ENCODE measurements around the gene DTHD1.

The DTHD1 gene

GRCh38 chr4:36281384-36282106, at the start of gene DTHD1:
TSS of gene DTHD1 (plus strand) at chr4:36281616. CDS start at chr4:36281759, 143 bp downstream.
- DNase-seq, result no peak

GRCh38 chr4:36233567-36234266, 47.7 kb upstream of the DTHD1 start:
- DNase-seq, result no peak

GRCh38 chr4:36235306-36235705, 46.1 kb upstream of the DTHD1 start:
- DNase-seq, result no peak

DNA sequence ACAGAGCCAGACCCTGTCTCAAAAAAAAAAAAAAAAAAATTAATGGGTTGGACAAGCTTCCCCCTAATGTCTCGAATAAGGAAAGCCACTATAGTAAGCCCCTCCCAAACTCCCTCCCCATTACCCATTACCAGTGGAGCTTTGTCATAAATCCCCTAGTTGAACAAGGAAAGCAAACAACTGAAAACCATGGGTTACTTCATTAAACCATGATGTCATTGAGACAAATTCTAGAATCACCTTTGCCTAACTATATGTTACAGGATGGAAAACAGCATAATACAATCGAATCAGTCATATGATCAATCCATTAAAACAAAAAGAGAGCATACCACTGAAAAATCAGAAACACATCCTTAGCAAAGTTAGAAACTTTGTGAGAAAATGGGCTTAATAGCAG, 45.3 kb upstream of the DTHD1 start:
- DNase-seq, result no peak

- DNase-seq, result no peak
These were observed 43.8 kb upstream of the DTHD1 start for GRCh38 chr4:36237366-36238313.

DNA sequence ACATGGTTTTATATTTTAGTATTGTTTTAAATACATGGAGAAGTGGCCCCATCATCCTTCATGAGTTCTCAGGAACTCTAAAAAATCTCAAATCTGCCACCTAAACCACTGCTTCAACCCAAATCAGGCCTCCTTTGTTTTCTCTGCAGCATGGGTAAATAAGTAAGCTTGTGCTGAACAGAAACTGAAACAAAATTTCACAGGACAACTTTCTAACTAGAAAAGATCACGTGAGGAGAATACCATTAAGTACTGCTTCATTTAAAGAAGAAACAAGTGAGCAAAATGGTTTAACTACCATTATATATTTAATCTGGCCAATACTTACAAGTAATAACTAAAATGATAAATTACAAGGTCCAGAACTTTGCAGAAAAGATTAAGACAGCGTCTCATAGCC, 39.6 kb upstream of the DTHD1 start:
- no peak for DNase-seq

GRCh38 chr4:36242629-36243354, 38.6 kb upstream of the DTHD1 start:
- DNase-seq, result no peak

DNA sequence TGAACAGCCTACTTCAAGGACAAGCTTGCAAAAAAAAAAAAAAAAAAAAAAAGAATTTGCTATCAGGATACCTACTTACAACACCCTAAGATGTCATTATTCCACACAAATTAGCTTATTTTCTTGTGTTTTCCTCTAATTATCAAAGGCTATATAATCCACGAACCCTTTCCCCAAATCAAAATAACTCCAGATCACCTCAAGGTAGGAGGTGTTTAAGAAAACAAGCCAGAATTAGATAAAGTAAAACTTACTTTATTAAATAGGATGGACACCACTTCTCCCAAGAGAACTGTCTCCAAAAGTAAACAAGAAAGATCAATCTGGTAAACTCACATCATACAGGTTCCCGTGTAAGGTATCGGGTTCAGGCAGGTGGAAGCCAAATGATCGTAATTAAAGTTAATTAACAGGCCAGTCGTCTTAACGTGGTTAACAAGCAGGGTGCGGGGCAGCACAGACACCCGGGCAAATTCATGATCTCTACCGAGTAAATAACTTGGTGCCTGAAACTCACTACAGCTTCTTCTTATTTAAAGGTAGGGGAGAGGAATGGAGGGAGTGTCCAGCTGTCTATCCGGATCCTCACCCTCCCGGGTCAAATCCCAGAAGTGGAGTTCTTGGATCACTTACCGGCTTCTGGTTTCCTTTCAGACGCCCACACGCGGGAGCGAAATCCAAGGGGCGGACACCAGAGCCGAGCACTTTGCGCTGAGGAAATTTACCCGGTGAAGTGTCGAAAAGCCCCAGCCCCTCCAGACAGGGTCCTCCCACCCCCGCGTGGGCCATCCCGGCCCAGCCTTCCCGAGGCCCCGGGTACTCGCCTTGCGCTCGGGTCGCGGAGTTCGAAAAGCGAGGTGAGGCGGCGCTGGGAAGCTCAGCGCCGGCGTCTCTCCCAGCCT, 37.8 kb upstream of the DTHD1 start:
- peak; percentile 50 to 55 for DNase-seq

- DNase-seq, result peak; percentile 53 to 63
These were observed 36.9 kb upstream of the DTHD1 start, which contains the start of gene ARAP2 for GRCh38 chr4:36244257-36245082. TSS of gene ARAP2 (minus strand) at chr4:36244514. CDS start at chr4:36229486, 15,028 bp downstream.

DNA sequence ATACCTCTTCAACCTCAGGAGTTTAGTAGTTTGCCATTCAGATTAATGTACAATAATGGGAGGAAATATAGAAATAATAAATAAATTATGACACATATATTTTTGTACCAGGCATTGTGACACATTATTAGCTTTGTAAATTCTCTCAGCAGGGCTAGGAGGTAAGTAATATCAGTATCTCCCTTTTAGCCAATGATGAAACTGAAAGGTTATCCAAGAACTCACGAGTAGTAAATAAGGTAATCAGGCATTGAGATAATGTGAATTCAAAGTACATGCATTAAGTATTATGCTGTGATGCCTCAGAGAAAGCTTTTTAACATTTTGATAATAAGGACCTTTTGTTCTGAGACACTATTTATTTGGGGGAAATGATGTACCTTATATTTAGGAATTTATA, 31.8 kb upstream of the DTHD1 start:
- DNase-seq, result no peak

DNA sequence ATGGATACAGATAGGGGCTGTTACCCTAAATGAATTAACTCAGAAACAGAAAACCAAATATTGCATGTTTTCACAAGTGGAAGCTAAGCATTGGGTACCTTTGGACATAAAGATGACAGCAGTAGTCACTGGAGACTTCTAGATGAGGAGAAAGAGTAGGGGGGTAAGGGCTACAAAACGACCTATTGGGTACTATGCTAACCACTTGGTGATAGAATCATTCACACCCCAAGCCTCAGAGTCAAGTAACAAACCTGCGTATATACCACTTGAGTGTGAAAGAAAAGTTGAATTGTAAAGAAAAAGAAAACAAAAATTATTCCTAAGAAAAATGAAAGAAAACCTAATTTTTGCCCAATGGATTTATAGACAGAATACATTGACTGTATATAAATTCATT, 29.4 kb upstream of the DTHD1 start:
- no peak for DNase-seq

GRCh38 chr4:36254371-36254770, 27.0 kb upstream of the DTHD1 start:
- no peak for DNase-seq

DNA sequence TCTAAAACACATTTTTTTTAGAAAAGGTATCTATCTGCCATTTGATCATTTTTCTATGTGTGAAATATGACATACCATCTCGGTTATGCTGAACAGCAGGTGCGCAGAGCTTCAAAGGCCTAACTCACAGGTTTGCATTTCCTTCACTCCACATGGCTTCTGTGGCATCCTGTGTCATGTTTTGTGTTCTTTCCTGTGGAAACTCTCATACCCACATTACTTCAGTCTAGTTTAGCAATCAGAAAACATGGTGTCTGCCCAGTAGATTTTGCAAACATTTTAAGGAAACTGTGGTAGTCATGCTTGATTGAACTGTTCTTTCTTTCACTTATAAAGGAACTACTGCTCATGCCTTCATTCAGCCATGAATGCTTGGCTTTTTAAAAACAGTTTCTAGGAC, 25.8 kb upstream of the DTHD1 start:
- peak; percentile 30 to 37 for DNase-seq

- no peak for DNase-seq
These were observed 25.0 kb upstream of the DTHD1 start for GRCh38 chr4:36256398-36256891.

DNA sequence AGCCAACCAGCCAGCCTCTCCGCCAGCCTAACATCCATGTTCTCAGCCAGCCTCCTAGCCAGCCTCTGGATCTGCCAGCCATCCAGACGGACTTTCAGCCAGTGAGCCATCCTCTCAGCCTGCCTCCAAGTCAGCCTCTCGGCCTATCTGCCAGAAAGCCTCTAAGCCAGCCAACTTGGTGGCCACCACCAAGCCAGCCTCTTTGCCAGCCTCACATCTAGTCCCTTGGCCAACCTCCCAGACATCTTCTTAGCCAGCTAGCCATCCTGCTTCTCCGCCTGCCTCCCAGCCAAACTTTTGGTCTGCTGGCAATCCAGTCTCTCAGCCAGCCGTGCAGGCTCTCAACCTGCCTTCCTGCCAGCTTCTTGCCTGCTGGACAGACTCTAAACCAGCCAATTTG, 20.7 kb upstream of the DTHD1 start:
- DNase-seq, result no peak

DNA sequence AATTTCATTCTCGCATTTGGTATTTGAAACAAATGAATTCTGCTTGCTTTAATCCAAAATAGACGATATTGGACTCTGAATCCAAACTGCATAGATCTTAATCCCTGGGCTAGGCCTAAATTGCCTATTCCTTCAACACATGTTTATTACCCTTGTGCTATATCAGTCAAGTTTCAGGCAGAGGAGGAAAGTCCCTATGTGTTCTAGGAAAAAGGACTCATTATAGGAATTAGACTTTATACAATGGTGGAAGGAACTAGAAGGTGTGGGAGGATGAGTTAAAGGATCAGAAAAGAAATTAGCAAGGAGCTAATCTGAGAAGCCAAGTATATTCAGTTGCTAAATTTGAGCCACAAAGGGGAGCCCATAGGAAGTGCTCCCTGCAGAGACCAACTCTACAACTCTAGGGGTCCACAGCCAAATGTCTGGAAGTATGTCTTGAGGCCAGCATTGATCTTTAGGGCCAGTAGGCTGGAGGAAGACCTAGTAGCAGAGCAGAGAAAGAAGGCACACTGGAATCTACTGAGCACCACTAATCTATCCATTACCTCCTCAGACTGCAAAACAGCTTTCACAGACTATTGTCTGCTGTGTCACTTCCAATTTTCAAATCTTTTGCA, 17.1 kb upstream of the DTHD1 start:
- DNase-seq, result no peak

GRCh38 chr4:36267486-36268268, 13.7 kb upstream of the DTHD1 start:
- DNase-seq, result no peak

DNA sequence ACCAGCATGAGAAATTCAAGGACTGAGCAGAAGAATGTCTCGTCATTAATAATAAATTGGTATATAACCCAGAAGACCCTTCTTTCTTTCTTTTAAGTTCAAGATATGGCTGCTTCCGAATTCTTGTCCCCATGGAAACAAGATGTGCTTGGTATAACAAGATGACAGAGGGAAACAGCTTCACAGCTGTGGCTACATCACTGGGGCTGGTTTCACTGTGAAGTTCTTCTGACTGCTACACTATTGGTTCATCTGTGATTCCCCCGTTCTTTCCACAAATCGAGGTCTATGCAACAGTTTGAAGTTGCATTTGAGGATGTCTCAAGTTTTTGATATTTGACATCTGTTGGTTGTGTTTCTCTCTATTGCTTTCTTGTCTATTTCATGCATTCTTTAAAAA, 12.3 kb upstream of the DTHD1 start:
- no peak for DNase-seq

Measured in stimulated activated CD4-positive, alpha-beta T cell treated with anti-CD3 and anti-CD28 coated beads, Interleukin-2, amount 100 ng/mL, for 48 hours (primary cell).